ENCODE results near the gene C2orf81.
"Not testable (repeated sequence)": the region's sequence is repeated elsewhere in the genome, so short reads cannot be mapped to it uniquely, and the experiment has no call there.

The C2orf81 gene

DNA sequence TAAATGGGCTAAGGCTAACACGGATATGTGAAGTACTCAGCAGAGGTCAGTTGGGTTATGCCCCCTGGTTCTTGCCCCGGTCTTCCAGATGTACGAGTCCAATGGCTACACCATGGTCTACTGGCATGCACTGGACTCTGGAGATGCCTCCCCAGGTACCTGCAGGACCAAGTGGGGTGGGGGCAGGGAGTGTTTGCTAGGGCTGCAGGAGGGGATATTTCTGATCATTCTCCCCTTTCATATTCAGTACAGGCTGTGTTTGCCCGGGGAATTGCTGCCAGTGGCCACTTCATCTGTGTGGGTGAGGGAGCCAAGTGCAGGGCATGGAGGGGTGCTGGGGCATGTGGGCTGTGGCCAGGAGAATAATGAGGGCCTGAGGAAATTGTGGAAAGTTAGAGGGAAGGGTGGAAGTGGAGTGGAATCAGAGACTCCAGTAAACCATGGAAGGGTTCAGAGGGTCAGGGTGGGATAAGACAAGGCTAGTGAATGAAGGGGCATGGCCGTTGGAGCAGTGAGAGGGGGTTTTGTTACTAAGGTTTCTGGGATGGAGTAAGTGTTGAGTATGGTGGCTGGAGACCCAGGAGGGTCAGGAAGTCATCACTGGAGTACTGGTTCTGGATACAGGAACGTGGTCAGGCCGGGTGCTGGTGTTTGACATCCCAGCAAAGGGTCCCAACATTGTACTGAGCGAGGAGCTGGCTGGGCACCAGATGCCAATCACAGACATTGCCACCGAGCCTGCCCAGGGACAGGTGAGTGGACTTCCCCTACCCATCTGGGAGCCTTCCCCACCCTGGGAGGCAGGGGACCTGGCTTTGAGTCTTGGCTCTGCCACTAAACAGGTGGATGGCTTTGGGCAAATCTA is 2.0 kb upstream of the C2orf81 start:
- no peak for DNase-seq

DNA sequence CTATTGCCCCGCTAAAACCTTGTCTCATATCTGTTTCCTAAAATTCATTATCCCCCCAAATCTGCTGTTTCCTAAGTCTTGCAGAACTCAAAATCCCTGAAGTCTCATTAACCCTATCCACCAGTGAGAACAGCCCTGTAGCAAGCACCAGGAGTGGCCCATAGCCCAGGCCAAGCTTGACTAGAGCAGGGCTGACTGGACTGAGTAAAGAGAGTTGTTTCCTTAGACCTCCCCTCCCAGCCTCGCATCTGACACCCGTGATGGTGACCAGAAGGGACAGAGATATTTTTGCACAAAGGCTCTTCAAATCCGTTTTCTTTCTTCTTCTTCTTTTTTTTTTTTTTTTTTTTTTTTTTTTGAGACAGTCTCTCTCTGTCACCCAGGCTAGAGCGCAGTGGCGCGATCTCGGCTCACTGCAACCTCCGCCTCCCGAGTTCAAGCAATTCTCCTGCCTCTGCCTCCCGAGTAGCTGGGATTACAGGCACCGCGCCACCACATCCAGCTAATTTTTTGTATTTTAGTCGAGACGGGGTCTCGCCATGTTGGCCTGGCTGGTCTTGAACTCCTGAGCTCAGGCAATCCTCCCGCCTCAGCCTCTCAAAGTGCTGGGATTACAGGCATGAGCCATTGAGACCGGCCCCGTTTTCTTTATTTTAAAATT is 846 bp downstream of the C2orf81 start:
- DNase-seq, result not testable (repeated sequence)

GRCh38 chr2:74420006-74420405 is 1.4 kb downstream of the C2orf81 start:
- DNase-seq, result no peak

DNA sequence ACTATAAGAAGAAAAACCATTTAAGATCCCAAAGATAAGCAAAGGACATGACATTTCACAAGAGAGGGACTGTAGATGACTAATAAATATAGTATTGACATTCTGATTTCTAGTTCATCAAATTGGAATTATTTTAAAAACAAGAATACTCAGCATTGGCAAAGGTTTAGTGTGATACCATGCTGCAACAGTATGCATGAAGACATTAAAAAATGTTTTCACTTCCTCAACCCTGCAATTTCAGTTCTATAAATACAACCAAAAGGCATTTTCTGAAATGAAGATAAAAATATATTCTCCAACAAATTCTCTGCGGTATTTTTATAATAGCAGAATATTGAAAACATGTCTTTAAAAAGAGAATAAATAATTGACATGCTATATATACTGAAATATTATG is 2.1 kb downstream of the C2orf81 start:
- no peak for DNase-seq

- DNase-seq, result no peak
Measured at GRCh38 chr2:74418312-74418711, 3.1 kb downstream of the C2orf81 start.

- DNase-seq, result no peak
Measured at GRCh38 chr2:74417763-74418162, 3.7 kb downstream of the C2orf81 start.

GRCh38 chr2:74417197-74417596 is 4.2 kb downstream of the C2orf81 start:
- no peak for DNase-seq

DNA sequence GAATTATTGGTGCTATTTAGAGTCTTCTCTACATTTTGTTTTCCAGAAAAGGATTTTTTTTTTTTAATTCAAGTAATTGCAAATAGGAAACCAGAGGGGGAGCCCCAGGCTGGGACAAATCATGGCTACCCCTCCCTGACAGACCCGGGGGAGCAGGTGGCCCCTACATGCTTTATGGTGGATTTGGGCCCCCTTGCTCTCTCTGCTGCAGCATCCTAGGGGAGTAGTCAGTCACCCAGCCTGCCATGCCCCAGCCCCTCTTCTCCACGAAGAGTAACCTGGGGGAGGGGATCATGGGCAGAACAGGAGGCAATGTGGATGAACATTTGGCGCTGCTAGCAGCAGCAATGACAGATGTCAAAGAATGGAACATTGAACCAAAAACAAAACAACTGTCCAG is 4.6 kb downstream of the C2orf81 start:
- DNase-seq, result no peak

DNA sequence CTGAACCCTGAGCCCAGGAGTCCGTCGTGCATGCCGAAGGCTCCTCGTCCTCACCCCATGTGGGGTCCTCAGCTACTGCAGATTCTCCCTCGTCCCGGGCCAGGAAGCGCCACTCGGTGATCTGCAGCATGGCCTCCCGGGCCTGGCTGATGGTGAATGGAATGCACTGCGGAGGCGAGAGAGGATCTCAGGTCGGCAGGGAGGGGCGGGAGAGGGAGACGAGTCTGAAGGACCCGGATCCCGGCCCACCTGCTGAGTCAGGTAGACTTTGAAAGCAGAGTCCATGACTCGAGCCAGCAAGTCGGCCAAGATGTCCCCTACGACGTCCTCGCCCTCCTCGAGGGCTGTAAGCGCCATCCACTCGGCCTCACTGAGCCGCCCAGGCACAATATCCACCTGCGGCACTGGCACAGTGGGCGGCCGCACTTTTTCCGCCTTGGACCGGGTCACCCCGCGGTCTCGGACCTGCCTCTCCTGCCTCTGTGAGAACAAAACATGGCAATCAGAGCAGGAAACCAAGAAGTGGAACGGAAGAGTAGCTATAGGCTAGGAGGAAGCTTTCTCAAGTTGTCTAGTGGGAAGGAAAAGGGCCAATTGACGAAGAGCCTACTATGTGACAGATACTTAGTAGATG is 5.5 kb downstream of the C2orf81 start:
- DNase-seq, result no peak

GRCh38 chr2:74414881-74415761 is 6.3 kb downstream of the C2orf81 start:
- DNase-seq, result no peak

DNA sequence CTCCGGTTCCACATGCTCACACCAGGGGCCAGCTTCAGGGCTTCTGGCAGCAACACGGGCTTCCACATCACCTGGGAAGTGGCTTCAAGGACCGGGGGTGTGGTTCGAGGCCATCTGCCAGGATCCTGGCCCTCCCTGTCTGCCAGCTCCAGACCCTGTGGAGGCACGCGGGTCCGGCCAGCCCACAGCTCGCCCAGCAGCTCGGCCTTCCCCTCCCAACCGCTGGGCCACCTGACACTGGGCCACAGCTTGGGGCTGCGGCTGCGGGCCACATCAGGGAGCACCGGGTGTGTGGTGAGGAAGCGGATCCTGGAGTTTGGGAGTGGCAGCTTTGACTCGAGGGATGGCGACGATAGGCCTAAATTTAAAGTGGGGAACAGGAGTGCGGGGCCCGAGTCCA is 7.0 kb downstream of the C2orf81 start:
- no peak for DNase-seq

GRCh38 chr2:74413001-74413698 is 8.3 kb downstream of the C2orf81 start:
- DNase-seq, result no peak

- no peak for DNase-seq
Measured at GRCh38 chr2:74407682-74408081, 13.7 kb downstream of the C2orf81 start.

GRCh38 chr2:74406035-74406434 is 15.4 kb downstream of the C2orf81 start:
- no peak for DNase-seq

GRCh38 chr2:74401891-74402290 is 19.5 kb downstream of the C2orf81 start:
- no peak for DNase-seq

- peak; percentile 22 for DNase-seq
Measured at GRCh38 chr2:74399785-74400184, 21.6 kb downstream of the C2orf81 start.

DNA sequence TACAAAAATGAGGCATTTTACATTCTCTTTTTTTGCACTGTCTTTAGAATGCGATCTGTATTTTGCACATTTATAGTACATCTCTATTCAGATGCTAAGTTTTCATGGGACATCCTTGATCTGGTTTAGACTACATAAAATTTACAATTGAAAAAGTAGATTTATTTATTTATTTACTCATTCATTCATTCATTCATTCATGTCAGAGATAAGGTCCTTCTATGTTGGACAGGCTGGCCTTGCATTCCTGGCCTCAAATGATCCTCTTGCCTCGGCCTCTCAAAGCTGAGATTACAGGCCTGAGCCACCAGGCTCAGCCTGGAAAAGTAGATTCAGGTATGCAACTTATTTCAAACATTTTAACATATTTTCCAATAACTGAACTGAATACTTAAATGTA is 25.3 kb downstream of the C2orf81 start:
- DNase-seq, result no peak

- no peak for DNase-seq
Measured at GRCh38 chr2:74393525-74393924, 27.9 kb downstream of the C2orf81 start.

DNA sequence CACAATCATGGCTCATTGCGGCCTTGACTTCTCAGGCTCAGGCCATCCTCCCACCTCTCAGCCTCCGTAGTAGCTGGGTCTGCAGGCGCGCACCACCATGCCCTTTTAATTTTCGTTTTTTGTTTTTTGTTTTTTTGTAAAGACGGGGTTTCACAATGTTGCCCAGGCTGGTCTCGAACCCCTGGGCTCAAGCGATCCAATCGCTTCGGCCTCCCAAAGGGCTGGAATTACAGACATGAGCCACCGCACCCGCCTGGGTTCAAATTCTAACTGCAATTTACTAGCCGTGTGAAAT is 29.0 kb downstream of the C2orf81 start:
- DNase-seq, result no peak

GRCh38 chr2:74391580-74392448 is 29.6 kb downstream of the C2orf81 start:
- DNase-seq, result peak; percentile 85

- DNase-seq, result no peak
Measured at GRCh38 chr2:74391209-74391579, 30.2 kb downstream of the C2orf81 start.

GRCh38 chr2:74390606-74391005 is 30.8 kb downstream of the C2orf81 start:
- no peak for DNase-seq
